Lung microvascular endothelial cell (primary cell): ENCODE results near the gene PAX4. TPM values are rescaled to one million over a fixed set of nuclear protein-coding genes. Genes with fewer than 3 reads are reported as not detected.
A peak's percentile ranks its signal among the peaks of the same experiment; 100 is the strongest.

ENCODE experiments used
- DNase-seq, 2 donors: peaks; one replicate each; pipeline versions ENCODE4 v3.0.0 to v3.0.0-alpha.2; 2010; ENCODE audit warnings: low read depth in 2 of 2
- total RNA-seq: library from RNA; depleted of rRNA; stranded (reverse); fragments of >200 nt; gene quantifications from 2 replicates; pipeline ENCODE4 v1.2.1, GENCODE V29; 2014

PAX4 gene, protein sequence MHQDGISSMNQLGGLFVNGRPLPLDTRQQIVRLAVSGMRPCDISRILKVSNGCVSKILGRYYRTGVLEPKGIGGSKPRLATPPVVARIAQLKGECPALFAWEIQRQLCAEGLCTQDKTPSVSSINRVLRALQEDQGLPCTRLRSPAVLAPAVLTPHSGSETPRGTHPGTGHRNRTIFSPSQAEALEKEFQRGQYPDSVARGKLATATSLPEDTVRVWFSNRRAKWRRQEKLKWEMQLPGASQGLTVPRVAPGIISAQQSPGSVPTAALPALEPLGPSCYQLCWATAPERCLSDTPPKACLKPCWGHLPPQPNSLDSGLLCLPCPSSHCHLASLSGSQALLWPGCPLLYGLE
- not detected in 2 replicates for total RNA-seq

- DNase-seq, result no peak
Observed at GRCh38 chr7:127618042-127618441, at the start of gene PAX4. Gene PAX4 (minus strand): TSS chr7:127618142. CDS start chr7:127615928, 2,214 bp downstream.

DNA sequence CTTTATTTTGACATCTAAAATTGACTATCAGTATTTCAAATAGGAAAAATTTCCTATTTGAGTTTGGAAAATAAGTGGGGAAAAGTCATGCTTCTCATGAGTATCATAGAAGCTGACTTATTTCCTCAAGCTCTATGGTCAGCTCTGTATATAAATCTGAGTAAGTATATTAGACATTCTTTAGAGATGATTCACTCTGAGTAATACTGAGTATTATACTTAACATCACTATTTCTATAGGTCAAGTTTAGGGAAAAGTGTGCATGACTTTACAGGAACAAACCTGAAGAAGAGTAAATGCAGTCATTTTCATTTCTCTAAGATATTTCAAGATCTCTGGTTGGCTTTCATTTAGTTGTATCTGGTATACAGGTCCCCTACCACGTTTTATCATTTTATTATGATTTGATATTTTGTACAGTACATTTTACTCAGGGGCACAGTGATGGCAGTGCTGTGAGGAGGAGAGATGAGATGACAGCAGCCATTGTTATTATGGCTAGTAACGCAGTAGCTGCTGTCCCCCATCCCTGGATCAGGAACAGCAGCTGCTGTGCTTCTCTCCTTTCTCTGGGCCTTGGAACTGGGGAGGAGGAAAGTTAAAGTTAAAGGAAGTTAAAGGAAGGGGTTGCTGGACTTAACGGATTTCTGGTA lies 49.2 kb upstream of the PAX4 start:
- DNase-seq, result peak in 1 of 2 donors; percentile 68

- DNase-seq, result no peak
Observed at GRCh38 chr7:127666602-127667001, 48.7 kb upstream of the PAX4 start.

DNA sequence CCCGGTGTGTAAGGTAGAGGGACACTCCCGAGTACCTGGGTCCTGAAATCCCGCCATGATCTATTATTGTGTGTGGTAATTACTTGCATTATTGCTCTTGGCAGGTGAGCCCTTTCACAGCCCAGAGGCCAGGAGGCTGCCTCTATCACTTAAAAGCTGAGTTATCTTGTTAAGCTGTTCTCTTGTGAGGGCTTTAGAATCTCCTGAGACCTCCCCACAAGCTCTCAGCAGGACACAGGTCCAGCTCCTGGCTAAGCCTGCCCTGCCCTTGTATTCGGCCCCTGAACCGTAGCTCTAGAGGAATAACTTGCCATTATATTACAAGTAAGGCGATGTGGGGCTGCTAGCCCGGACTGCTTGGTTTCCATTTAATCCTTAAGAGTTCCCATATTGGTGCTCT lies 48.0 kb upstream of the PAX4 start:
- DNase-seq, result no peak

DNA sequence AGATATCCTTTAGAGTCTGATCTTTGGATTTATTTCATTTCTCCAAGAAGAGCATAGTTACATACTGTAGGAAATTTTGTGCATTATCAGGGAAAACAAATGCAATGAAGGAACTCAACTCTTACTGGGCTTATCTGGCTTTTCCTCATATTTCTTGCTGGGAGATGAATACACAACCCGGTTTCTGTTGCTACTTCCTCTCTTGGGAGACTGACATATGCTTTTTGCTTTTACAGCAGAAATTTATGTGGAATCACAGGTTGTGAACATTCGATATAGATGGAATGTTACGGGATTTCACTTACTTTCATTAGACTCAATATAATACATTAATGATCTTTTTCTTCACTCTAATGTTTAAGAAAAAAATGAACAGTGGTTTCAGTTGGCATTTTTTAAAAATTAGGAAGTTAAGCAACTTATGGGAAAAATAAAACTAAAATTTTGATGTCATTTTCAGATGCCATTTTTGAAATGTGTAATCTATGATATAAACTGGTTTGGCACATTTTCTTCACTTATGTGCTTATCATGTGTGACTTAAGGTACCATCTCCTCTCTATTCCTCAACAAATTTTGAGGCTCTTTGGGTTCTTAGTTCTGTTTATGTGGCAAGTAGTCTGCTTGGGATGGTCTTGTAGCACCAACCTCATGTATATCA lies 41.2 kb upstream of the PAX4 start:
- DNase-seq, result no peak

GRCh38 chr7:127657500-127657899 lies 39.6 kb upstream of the PAX4 start:
- DNase-seq, result no peak

GRCh38 chr7:127655720-127656119 lies 37.8 kb upstream of the PAX4 start:
- DNase-seq, result no peak

- DNase-seq, result peak in 1 of 2 donors; percentile 51
Observed at GRCh38 chr7:127654404-127655394, 36.8 kb upstream of the PAX4 start.

GRCh38 chr7:127653396-127653795 lies 35.5 kb upstream of the PAX4 start:
- DNase-seq, result no peak

DNA sequence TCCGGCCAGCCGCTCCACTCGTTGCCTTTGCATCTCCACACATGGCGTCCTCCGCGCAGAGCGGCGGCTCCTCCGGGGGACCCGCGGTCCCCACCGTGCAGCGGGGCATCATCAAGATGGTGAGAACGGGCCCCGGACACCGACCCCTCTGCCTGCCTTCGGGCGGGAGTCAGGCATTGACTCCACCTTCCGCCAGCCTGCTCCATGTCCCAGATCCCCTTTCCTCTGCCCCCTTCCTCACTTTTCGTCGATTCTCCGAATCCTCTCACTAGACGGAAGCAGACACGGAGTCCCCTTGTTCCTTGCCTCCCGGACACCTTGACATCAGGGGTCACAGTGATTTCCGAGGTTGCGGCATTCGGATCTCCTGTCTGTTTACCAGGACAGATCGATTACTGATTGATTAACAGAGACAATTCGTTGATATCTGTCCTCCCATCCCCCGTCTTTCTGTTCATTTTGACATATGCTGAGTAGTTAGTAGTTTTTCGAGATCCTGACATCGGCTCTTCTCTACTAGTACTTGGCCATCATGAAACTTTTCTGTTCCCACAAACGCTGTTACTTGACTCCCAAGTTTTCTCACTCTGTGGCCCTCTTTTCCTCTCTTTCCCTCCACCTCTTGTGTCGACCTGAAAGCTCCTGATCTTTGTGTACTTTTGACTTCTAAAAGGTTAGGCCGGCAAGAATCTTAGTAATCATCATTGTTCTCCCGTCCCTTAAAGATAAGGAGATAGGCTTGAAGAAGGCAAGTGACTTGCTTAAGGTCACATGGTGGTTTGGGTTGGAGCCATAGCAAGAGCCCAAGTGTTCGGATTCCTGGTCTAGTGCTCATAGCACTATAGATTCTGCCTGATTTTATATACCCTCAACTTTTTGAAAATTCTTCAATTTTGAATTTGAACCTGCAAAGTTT lies 34.6 kb upstream of the PAX4 start:
- peak in 1 of 2 donors; percentile 29 for DNase-seq

DNA sequence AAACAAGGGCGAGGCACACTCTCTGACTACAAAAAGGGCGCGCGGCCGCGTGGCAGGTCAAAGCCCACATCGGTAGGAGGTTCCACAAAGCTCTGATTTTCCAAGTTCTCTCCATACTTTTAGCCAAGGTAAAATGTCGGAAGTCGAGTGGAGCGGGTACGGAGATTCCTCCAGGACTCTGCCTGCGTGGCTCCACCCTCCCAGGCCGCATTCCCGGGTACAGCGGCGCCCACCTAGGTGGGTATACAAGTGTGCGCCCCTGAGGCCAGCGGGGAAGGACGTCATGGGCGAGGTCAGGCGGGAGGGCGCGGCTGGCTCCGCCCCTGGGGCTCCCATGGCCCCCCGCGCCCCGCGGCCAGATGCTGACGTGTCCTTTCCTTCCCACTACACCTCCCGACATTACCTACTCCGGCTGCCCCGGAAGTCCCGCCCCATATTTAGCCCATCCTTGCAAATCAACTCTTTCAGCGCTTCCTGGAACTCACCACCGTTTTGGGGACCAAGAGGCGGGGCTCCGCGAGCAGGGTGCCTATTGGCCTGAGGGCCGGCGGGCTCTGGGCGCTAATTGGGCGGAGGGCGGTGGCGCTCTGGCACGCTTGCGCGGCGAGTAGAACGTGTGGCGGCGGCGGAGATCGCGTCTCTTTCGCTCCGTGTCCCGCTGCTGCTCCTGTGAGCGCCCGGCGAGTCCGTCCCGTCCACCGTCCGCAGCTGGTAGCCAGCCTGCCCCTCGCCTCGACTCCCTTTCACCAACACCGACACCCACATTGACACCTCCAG lies 33.8 kb upstream of the PAX4 start, which contains the start of gene SND1:
Gene SND1 (plus strand): TSS at position 639 of the 777 bp plus-strand sequence. CDS start 180 bp downstream, outside the sequence.
- DNase-seq, result peak; percentile 98 to 99

DNA sequence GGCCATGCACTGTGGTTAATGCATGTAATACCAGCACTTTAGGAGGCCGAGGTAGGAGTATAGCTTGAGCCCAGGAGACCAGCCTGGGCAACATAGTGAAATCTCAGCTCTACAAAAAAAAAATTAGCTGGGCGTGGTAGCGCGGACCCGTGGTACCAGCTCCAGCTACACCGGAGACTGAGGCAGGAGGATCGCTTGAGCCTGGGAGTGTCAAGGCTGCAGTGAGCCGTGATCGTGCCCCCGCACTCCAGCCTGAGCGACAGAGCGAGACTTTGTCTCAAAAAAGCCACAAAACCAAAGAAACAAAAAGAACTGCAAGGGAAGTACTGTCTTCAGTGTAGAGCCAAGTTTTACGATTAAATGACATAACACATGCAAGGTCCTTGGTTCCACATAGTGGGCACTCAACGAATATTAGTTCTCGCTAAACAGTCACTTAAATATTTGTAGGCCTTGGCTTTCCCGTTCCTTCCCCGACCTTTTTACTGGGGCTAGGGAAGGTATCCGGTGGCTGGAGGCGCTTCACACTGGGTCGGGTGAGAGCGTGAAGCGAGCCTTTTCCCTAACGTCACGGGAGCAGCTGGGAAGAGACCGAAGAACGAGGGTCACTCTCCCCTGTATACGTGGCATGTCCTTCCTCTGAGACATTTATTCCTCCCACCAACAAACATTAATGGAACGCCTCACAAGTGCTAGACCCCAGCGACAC lies 33.1 kb upstream of the PAX4 start:
- DNase-seq, result peak in 1 of 2 donors; percentile 64

DNA sequence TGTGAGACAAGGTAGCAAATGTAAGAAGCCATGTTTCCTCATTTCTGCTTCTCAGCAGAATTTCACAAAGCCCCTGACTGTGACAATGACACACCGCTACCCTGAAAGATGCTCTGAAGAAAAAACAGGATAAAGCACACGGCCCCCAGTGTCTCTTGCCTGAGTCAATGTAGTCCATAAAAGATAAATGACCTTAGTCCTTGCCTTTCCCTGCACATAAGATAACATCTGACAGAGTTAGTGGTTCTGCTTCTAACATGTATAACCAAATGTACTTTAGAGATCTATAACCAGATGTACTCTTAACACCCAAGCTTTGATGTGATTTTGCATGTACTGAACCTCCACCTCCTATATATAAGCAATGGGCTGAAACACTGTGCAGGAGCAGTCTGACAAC lies 31.0 kb upstream of the PAX4 start:
- no peak for DNase-seq

DNA sequence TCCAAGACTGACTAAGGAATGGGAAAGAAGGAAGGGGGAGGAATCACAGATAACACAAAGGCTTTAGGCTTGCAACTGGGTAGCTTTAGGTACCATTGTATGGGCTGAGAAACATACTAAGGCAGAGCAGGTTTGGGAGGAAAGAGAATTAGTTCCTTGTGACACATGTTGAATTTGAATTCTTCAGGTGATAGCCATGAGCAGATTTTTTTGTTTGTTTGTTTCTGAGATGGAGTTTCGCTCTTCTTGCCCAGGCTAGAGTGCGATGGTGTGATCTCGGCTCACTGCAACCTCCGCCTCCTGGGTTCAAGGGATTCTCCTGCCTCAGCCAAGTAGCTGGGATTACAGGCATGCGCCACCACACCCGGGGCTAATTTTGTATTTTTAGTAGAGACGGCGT lies 29.7 kb upstream of the PAX4 start:
- no peak for DNase-seq

GRCh38 chr7:127644484-127644883 lies 26.5 kb upstream of the PAX4 start:
- DNase-seq, result no peak

DNA sequence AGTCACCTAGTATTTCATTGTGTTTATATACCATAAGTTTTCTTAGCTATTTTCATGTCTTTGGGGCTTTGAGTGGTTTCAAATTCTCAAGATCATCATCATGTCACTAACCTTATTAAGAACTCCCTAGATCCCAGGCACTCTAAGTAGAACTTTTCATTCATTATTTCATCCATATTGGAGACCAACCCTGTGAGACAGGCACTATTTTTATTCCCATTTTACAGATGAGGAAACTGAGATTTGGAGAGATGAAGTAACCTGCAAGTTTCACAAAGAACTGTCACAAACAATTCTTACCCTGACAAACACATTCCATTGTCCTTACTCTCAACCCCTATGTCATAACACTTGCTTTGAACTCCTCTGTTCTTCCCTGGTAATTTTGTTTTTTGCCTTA lies 20.3 kb upstream of the PAX4 start:
- DNase-seq, result no peak

- no peak for DNase-seq
Observed at GRCh38 chr7:127635659-127636285, 17.8 kb upstream of the PAX4 start.

DNA sequence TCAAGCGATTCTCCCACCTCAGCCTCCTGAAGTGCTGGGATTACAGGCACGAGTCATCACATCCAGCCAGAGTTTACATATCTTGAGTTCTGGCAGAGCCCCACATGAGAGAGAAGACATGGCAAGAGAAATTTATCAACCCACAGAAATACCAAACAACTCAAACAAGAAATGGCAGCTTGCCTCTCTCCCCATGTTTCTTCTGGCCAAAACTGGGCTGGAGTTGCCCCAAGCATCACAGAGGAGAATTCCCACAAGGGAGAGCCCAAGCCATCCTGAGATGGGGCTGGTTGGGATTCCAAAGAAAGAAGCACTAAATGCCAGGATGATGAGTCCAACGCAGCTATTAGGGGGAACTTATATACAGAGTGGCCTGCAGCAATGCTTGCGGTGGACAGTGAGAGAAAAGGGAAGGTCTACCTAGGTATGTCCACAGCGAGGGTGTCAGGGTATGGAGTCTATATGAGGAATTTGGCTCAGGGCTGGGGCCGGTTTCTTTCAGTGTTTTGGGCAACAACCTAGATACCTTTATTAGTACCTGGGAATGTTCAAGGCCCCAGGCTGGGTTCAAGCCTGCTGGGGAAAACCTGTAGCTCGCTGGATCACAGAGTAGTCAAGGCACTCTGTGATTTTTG lies 14.5 kb upstream of the PAX4 start:
- DNase-seq, result no peak
